Activated T-helper 17 cell treated with anti-CD3 and anti-CD28 coated beads, Interleukin-2, amount 50 U/mL, for 72 hours (primary cell): ENCODE results near the gene EML1. TPM values are rescaled to one million over a fixed set of nuclear protein-coding genes. Genes with fewer than 3 reads are reported as not detected.

Experiments used
- ATAC-seq: fragments of 150-1000 bp; cut with Tn5 transposase; replicated peaks from 2 replicates; pipeline ENCODE4 v1.10.0; 2021; ENCODE audit warnings: mild to moderate bottlenecking, moderate library complexity
- H3K27ac Mint-ChIP-seq: one replicate; pipeline ENCODE4 v1.8.0; 2022; ENCODE audit warnings: mixed read lengths
- H3K27me3 Mint-ChIP-seq: one replicate; pipeline ENCODE4 v1.8.0; 2022; ENCODE audit warnings: mixed read lengths
- H3K36me3 Mint-ChIP-seq: one replicate; pipeline ENCODE4 v1.8.0; 2022; ENCODE audit warnings: low read depth, mild to moderate bottlenecking, mixed read lengths
- H3K4me1 Mint-ChIP-seq: one replicate; pipeline ENCODE4 v1.8.0; 2022; ENCODE audit warnings: mixed read lengths
- H3K4me3 Mint-ChIP-seq: one replicate; pipeline ENCODE4 v1.8.0; 2022; ENCODE audit warnings: mild to moderate bottlenecking, mixed read lengths
- H3K9me3 Mint-ChIP-seq: one replicate; pipeline ENCODE4 v1.8.0; 2022; ENCODE audit warnings: mixed read lengths
- total RNA-seq, 2 donors: library from RNA; stranded (reverse); gene quantifications; one replicate each; pipeline ENCODE4 v1.2.3, GENCODE V29; 2022

The EML1 gene
- total RNA-seq, 2 donors from 2014 or later: 0.54 to 3.6 TPM

- no peaks in the 10 kb centered on the region for H3K9me3 Mint-ChIP-seq
- no peak overlapping the region for H3K4me3 Mint-ChIP-seq
- no peaks in the 10 kb centered on the region for H3K36me3 Mint-ChIP-seq
- ATAC-seq: no peak
- H3K27ac Mint-ChIP-seq: no peak overlapping the region
- peaks cover 51% of the 10 kb centered on the region for H3K27me3 Mint-ChIP-seq
- no peaks in the 10 kb centered on the region for H3K4me1 Mint-ChIP-seq
Measured at GRCh38 chr14:99838639-99839134, 45.5 kb downstream of the EML1 start.

- Mint-ChIP-seq H3K27ac (no peak overlapping the region), H3K27me3 (peaks cover 49% of the 10 kb centered on the region), H3K4me3 (no peak overlapping the region), H3K36me3 (no peaks in the 10 kb centered on the region), H3K4me1 (no peaks in the 10 kb centered on the region), H3K9me3 (no peaks in the 10 kb centered on the region)
- ATAC-seq: no peak
Measured at GRCh38 chr14:99839696-99840095, 46.5 kb downstream of the EML1 start.

GRCh38 chr14:99840265-99840664, 47.1 kb downstream of the EML1 start:
- Mint-ChIP-seq H3K4me1 (no peaks in the 10 kb centered on the region), H3K36me3 (no peaks in the 10 kb centered on the region), H3K4me3 (no peak overlapping the region), H3K27me3 (peaks cover 47% of the 10 kb centered on the region), H3K27ac (no peak overlapping the region), H3K9me3 (no peaks in the 10 kb centered on the region)
- no peak for ATAC-seq

GRCh38 chr14:99840774-99841305, 47.6 kb downstream of the EML1 start:
- peaks cover 41% of the 10 kb centered on the region for H3K27me3 Mint-ChIP-seq

GRCh38 chr14:99841436-99842071, 48.3 kb downstream of the EML1 start:
- H3K4me1 Mint-ChIP-seq: no peaks in the 10 kb centered on the region
- peaks cover 37% of the 10 kb centered on the region for H3K27me3 Mint-ChIP-seq
- no peak overlapping the region for H3K4me3 Mint-ChIP-seq
- no peak for ATAC-seq
- no peaks in the 10 kb centered on the region for H3K36me3 Mint-ChIP-seq
- no peak overlapping the region for H3K27ac Mint-ChIP-seq
- no peaks in the 10 kb centered on the region for H3K9me3 Mint-ChIP-seq

More at GRCh38 chr14:99840774-99841305, 47.6 kb downstream of the EML1 start:
- Mint-ChIP-seq H3K4me3 (no peak overlapping the region), H3K27ac (no peak overlapping the region), H3K4me1 (no peaks in the 10 kb centered on the region), H3K36me3 (no peaks in the 10 kb centered on the region), H3K9me3 (no peaks in the 10 kb centered on the region)
- ATAC-seq: no peak

GRCh38 chr14:99842141-99842540, 48.9 kb downstream of the EML1 start:
- H3K4me1 Mint-ChIP-seq: no peaks in the 10 kb centered on the region
- peaks cover 3% of the 10 kb centered on the region for H3K9me3 Mint-ChIP-seq
- H3K27me3 Mint-ChIP-seq: peaks cover 35% of the 10 kb centered on the region
- no peak for ATAC-seq
- no peaks in the 10 kb centered on the region for H3K36me3 Mint-ChIP-seq
- no peak overlapping the region for H3K4me3 Mint-ChIP-seq
- no peak overlapping the region for H3K27ac Mint-ChIP-seq

GRCh38 chr14:99846808-99847207, 53.6 kb downstream of the EML1 start:
- no peak overlapping the region for H3K4me3 Mint-ChIP-seq
- peaks cover 28% of the 10 kb centered on the region for H3K27me3 Mint-ChIP-seq
- ATAC-seq: no peak
- H3K36me3 Mint-ChIP-seq: no peaks in the 10 kb centered on the region
- no peak overlapping the region for H3K27ac Mint-ChIP-seq
- H3K4me1 Mint-ChIP-seq: no peaks in the 10 kb centered on the region
- H3K9me3 Mint-ChIP-seq: peaks cover 4% of the 10 kb centered on the region

GRCh38 chr14:99850709-99851108, 57.5 kb downstream of the EML1 start:
- no peaks in the 10 kb centered on the region for H3K36me3 Mint-ChIP-seq
- no peak overlapping the region for H3K4me3 Mint-ChIP-seq
- peaks cover 4% of the 10 kb centered on the region for H3K9me3 Mint-ChIP-seq
- peaks cover 26% of the 10 kb centered on the region for H3K27me3 Mint-ChIP-seq
- no peak overlapping the region for H3K27ac Mint-ChIP-seq
- H3K4me1 Mint-ChIP-seq: no peaks in the 10 kb centered on the region
- ATAC-seq: no peak

GRCh38 chr14:99852578-99852977, 59.4 kb downstream of the EML1 start:
- H3K27me3 Mint-ChIP-seq: peaks cover 24% of the 10 kb centered on the region
- H3K36me3 Mint-ChIP-seq: no peaks in the 10 kb centered on the region
- H3K9me3 Mint-ChIP-seq: no peaks in the 10 kb centered on the region
- ATAC-seq: no peak
- no peaks in the 10 kb centered on the region for H3K4me1 Mint-ChIP-seq
- no peak overlapping the region for H3K27ac Mint-ChIP-seq
- no peak overlapping the region for H3K4me3 Mint-ChIP-seq

- no peaks in the 10 kb centered on the region for H3K36me3 Mint-ChIP-seq
- H3K4me1 Mint-ChIP-seq: no peaks in the 10 kb centered on the region
- peaks cover 20% of the 10 kb centered on the region for H3K27me3 Mint-ChIP-seq
- ATAC-seq: no peak
- no peak overlapping the region for H3K27ac Mint-ChIP-seq
- no peaks in the 10 kb centered on the region for H3K9me3 Mint-ChIP-seq
- no peak overlapping the region for H3K4me3 Mint-ChIP-seq
Measured at GRCh38 chr14:99853206-99853605, 60.0 kb downstream of the EML1 start.

- Mint-ChIP-seq H3K4me1 (no peaks in the 10 kb centered on the region), H3K27ac (no peak overlapping the region), H3K36me3 (no peaks in the 10 kb centered on the region), H3K27me3 (peaks cover 18% of the 10 kb centered on the region), H3K4me3 (no peak overlapping the region), H3K9me3 (no peaks in the 10 kb centered on the region)
- ATAC-seq: no peak
Measured at GRCh38 chr14:99854831-99855230, 61.6 kb downstream of the EML1 start.

- no peaks in the 10 kb centered on the region for H3K9me3 Mint-ChIP-seq
- H3K4me1 Mint-ChIP-seq: no peaks in the 10 kb centered on the region
- H3K4me3 Mint-ChIP-seq: no peak overlapping the region
- no peak for ATAC-seq
- peaks cover 17% of the 10 kb centered on the region for H3K27me3 Mint-ChIP-seq
- H3K27ac Mint-ChIP-seq: no peak overlapping the region
- H3K36me3 Mint-ChIP-seq: no peaks in the 10 kb centered on the region
Measured at GRCh38 chr14:99855271-99855670, 62.1 kb downstream of the EML1 start.

- Mint-ChIP-seq H3K36me3 (no peaks in the 10 kb centered on the region), H3K27me3 (peaks cover 9% of the 10 kb centered on the region), H3K4me1 (no peaks in the 10 kb centered on the region), H3K4me3 (no peak overlapping the region), H3K27ac (no peak overlapping the region), H3K9me3 (no peaks in the 10 kb centered on the region)
- ATAC-seq: no peak
Measured at GRCh38 chr14:99857551-99857950, 64.3 kb downstream of the EML1 start.

- H3K36me3 Mint-ChIP-seq: no peaks in the 10 kb centered on the region
- H3K9me3 Mint-ChIP-seq: no peaks in the 10 kb centered on the region
- H3K4me3 Mint-ChIP-seq: no peak overlapping the region
- H3K4me1 Mint-ChIP-seq: peaks cover 6% of the 10 kb centered on the region
- H3K27ac Mint-ChIP-seq: no peak overlapping the region
- no peak for ATAC-seq
- H3K27me3 Mint-ChIP-seq: peaks cover 6% of the 10 kb centered on the region
Measured at GRCh38 chr14:99860219-99860618, 67.0 kb downstream of the EML1 start.

- Mint-ChIP-seq H3K9me3 (no peaks in the 10 kb centered on the region), H3K27ac (no peak overlapping the region), H3K4me3 (no peak overlapping the region), H3K4me1 (peaks cover 6% of the 10 kb centered on the region), H3K36me3 (no peaks in the 10 kb centered on the region), H3K27me3 (peaks cover 6% of the 10 kb centered on the region)
- no peak for ATAC-seq
Measured at GRCh38 chr14:99862136-99862535, 68.9 kb downstream of the EML1 start.
